ENCODE measurements around the gene GNAT3. TPM values are rescaled to one million over a fixed set of nuclear protein-coding genes. Genes with fewer than 3 reads are reported as not detected.
A peak's percentile ranks its signal among the peaks of the same experiment; 100 is the strongest.

Gene GNAT3
- total RNA-seq, 1 experiment from 2014 or later: not detected

DNA sequence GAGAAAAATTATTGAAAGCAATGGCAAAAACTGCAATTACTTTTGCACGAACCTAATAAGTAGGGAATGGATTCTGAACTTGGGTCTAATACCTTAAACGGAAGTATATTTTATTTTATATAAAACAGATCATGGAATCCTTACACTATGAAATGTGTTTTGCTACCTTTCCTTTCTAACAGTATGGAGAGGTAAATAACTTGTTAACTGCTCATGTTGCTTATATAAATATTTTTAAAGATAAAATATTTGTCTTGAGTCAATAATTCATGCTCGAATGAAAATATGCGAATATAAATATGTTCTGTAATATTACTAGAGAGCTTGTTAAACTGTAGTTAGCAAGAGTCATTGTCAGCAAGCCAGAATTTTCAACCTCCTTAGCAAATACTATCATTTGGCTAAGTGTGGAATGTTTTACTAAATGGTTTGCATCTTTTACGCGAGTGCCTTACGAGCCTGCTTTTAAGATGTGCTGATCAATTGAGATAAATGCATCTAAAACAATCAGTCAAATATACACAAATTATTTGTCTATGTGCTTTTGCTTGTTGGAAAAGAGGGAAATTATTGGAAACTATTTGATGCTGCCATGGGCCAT, 5.9 kb downstream of the GNAT3 start:
- BruUV-seq (replicated peaks): no TSS peak
- H3K9me2 ChIP-seq (ENCODE audit: insufficient read depth): no peaks in the 10 kb centered on the region; the same call in 1 of the 2 replicates
- no peaks in the 10 kb centered on the region for H3K4me1 ChIP-seq (replicated peaks; ENCODE audit: insufficient read depth)
- no peaks in the 10 kb centered on the region for H3K9me3 ChIP-seq (ENCODE audit: insufficient read depth, low read depth)
- no peak for DNase-seq
- H3K36me3 ChIP-seq (ENCODE audit: low read depth): no peaks in the 10 kb centered on the region
- H2AFZ ChIP-seq: no peak overlapping the region
- intact Hi-C loops (cut with micrococcal nuclease; ENCODE audit: unreplicated experiment): no loop called here
- POLR2A ChIA-PET (ENCODE audit: unreplicated experiment): no interaction called here
- H3F3A ChIP-seq (ENCODE audit: insufficient read depth, low read depth): no peaks in the 10 kb centered on the region
- H4K20me1 ChIP-seq (ENCODE audit: insufficient read depth): no peaks in the 10 kb centered on the region
- H3K79me2 ChIP-seq (ENCODE audit: low read depth): no peaks in the 10 kb centered on the region
- TF ChIP-seq EZH2 (IDR thresholded peaks at IDR 0.05; ENCODE audit: low read depth): no peak
- TF ChIP-seq, protein P1, sequence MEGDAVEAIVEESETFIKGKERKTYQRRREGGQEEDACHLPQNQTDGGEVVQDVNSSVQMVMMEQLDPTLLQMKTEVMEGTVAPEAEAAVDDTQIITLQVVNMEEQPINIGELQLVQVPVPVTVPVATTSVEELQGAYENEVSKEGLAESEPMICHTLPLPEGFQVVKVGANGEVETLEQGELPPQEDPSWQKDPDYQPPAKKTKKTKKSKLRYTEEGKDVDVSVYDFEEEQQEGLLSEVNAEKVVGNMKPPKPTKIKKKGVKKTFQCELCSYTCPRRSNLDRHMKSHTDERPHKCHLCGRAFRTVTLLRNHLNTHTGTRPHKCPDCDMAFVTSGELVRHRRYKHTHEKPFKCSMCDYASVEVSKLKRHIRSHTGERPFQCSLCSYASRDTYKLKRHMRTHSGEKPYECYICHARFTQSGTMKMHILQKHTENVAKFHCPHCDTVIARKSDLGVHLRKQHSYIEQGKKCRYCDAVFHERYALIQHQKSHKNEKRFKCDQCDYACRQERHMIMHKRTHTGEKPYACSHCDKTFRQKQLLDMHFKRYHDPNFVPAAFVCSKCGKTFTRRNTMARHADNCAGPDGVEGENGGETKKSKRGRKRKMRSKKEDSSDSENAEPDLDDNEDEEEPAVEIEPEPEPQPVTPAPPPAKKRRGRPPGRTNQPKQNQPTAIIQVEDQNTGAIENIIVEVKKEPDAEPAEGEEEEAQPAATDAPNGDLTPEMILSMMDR (conservative IDR thresholded peaks at IDR 0.05): no peak
- CTCF ChIA-PET: no interaction called here
- H3K4me2 ChIP-seq: no peak overlapping the region
- H3K4me3 ChIP-seq: no peak overlapping the region
- no peaks in the 10 kb centered on the region for H3K27me3 ChIP-seq (ENCODE audit: insufficient read depth, low read depth)
- no peak overlapping the region for H3K27ac ChIP-seq

DNA sequence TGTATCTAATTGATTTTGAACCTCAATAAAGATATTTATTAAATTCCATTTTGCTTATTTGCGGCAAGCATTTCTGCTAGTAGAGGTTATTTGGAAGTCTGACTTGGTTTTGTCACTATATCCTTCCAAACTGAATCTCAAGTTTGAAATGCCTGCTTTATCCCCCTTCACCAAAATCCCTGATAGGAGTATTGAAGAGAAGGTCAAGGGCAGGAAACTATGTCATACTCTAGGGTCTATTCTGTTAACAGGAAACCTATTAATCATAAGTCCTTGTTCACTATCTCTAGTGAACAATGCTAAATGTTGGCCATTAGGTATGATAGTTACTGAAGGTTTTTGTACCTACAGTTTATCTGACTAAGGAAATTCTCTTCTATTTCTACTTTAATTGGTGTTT, 11.5 kb downstream of the GNAT3 start:
- BruUV-seq (replicated peaks): no TSS peak
- Histone ChIP-seq H3K9me3 (ENCODE audit: insufficient read depth, low read depth) (no peaks in the 10 kb centered on the region), H3K27me3 (ENCODE audit: insufficient read depth, low read depth) (no peaks in the 10 kb centered on the region), H3K4me1 (replicated peaks; ENCODE audit: insufficient read depth) (peaks cover 25% of the 10 kb centered on the region), H4K20me1 (ENCODE audit: insufficient read depth) (no peaks in the 10 kb centered on the region), H3K36me3 (ENCODE audit: low read depth) (no peaks in the 10 kb centered on the region), H3K4me3 (no peak overlapping the region), H3K9me2 (ENCODE audit: insufficient read depth) (no peaks in the 10 kb centered on the region), H2AFZ (no peak overlapping the region), H3F3A (ENCODE audit: insufficient read depth, low read depth) (peaks cover 3% of the 10 kb centered on the region; the same call in 1 of the 2 replicates), H3K4me2 (no peak overlapping the region), H3K79me2 (ENCODE audit: low read depth) (no peaks in the 10 kb centered on the region), H3K27ac (no peak overlapping the region)
- intact Hi-C loops (cut with micrococcal nuclease; ENCODE audit: unreplicated experiment): no loop called here
- no peak for DNase-seq
- CTCF ChIA-PET: no interaction called here
- POLR2A ChIA-PET (ENCODE audit: unreplicated experiment): interaction anchor here (0.9 kb wide), 1 partner anchor 42 kb away, joined by 6 read pairs; no protein-coding TSS in a partner anchor
- TF ChIP-seq EZH2 (IDR thresholded peaks at IDR 0.05; ENCODE audit: low read depth): no peak
- TF ChIP-seq, protein P1 (conservative IDR thresholded peaks at IDR 0.05): no peak

DNA sequence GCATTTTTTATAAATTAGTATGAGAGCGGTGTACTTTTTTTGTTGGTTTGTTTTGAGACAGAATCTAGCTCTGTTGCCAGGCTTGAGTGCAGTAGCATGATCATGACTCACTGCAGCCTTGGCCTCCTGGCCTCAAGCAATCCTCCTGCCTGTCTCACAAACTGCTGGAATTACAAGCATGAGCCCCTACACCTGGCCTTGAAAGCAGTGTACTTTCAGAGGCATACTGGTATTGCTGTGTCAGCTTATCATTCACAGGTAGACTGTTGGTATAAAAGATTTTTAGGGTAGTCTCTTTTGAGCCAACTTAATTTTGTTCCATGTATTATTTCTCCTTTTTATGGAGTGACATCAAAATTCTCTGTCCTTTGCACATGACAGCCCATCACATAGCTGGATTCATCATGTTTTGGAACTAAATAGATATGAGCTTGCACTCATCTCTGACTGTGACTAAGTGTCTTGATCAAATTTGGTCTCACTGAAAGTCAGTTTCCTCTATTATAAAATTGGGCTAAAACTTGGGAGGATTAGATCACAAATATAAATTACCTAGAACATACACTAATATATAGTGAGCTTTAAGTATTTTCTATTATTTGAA, 12.4 kb downstream of the GNAT3 start:
- Histone ChIP-seq H3K9me2 (ENCODE audit: insufficient read depth) (no peaks in the 10 kb centered on the region), H3K36me3 (ENCODE audit: low read depth) (no peaks in the 10 kb centered on the region), H4K20me1 (ENCODE audit: insufficient read depth) (no peaks in the 10 kb centered on the region), H3K27ac (peak overlapping the region; percentile 69), H3K27me3 (ENCODE audit: insufficient read depth, low read depth) (no peaks in the 10 kb centered on the region), H3F3A (ENCODE audit: insufficient read depth, low read depth) (peaks cover 3% of the 10 kb centered on the region; the same call in 1 of the 2 replicates), H2AFZ (0 out of 2 replicates have a peak overlapping the region, but pooled peaks have one; percentile 7), H3K79me2 (ENCODE audit: low read depth) (no peaks in the 10 kb centered on the region), H3K9me3 (ENCODE audit: insufficient read depth, low read depth) (no peaks in the 10 kb centered on the region), H3K4me1 (replicated peaks; ENCODE audit: insufficient read depth) (peaks cover 25% of the 10 kb centered on the region), H3K4me3 (peak overlapping the region; percentile 1; the same call in 1 of the 2 replicates), H3K4me2 (peak overlapping the region; percentile 41; the same call in 1 of the 2 replicates)
- BruUV-seq (replicated peaks): no TSS peak
- DNase-seq: peak; percentile 82 to 93
- TF ChIP-seq EZH2 (IDR thresholded peaks at IDR 0.05; ENCODE audit: low read depth): no peak
- TF ChIP-seq, protein P1 (conservative IDR thresholded peaks at IDR 0.05): no peak
- ChIA-PET POLR2A (ENCODE audit: unreplicated experiment) (interaction anchor here (0.6 to 0.9 kb wide), 2 partner anchors 43 to 223 kb away, joined by 3 to 6 read pairs; no protein-coding TSS in a partner anchor), CTCF (no interaction called here)
- intact Hi-C loops (cut with micrococcal nuclease; ENCODE audit: unreplicated experiment): loop anchor here (1.0 to 2.0 kb wide), 3 partner anchors 19 to 65 kb away; no protein-coding TSS in a partner anchor
